Measurements from ENCODE around the gene FLCN.

DNA sequence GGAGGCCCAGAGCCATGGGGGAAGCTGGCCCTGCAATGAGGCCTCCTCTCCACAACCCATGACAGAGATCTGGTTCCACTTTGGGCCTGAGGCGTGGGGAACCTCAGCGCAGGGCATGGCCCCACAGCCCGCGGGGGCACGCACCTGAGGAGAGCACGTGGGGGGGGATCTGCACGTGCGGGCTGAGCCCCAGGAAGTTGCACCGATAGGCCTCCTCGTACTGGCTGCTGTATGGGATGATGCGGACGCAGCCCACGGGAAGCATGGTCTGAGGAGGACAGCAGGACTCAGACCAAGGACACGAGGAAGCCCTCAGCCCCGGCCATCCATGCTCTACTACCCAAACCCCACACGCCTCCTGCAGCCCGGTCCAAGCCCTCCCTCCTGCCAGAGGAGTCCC lies 20.7 kb downstream of the FLCN start:
- TF ChIP-seq GABPA (IDR thresholded peaks at IDR 0.05; ENCODE audit: low read depth) (no peak), REST (IDR thresholded peaks at IDR 0.05; ENCODE audit: insufficient replicate concordance, low read depth) (no peak)
